H1 (cell line): ENCODE measurements around the gene CKAP4. TPM values are rescaled to one million over a fixed set of nuclear protein-coding genes. Genes with fewer than 3 reads are reported as not detected.

Experiments used
- CTCF ChIA-PET: fragments of 300-600 bp; sonication (Branson Sonifier 250); formaldehyde crosslinking; loops from one replicate; lab custom pipeline; 2021; ENCODE audit not compliant: partially characterized antibody; lab: Charles Lee
- POLR2A ChIA-PET: fragments of 300-600 bp; sonication (Branson Sonifier 250); formaldehyde crosslinking; loops from one replicate; lab custom pipeline; 2021; ENCODE audit warnings: inconsistent platforms; ENCODE audit not compliant: partially characterized antibody; lab: Charles Lee
- DNase-seq, 2 experiments: peaks; one replicate each; pipeline versions ENCODE4 v3.0.0 to v3.0.0-alpha.2; 2010 to 2022; ENCODE audit warnings: low spot score in 2 of 2, low read depth in 1 of 2, mixed read lengths in 1 of 2
- FAIRE-seq: peaks from 2 replicates; lab custom pipeline; 2011; peaks lifted over from hg19 to GRCh38; lab: Jason Lieb, UNC
- H2AFZ ChIP-seq: 2 replicates; pipeline ENCODE4 v1.8.1; 2012; ENCODE audit warnings: low read length, inconsistent platforms
- H2AK5ac ChIP-seq: 2 replicates; pipeline ENCODE4 v1.6.1; 2013; ENCODE audit warnings: low read depth, low read length
- H2BK120ac ChIP-seq: replicated peaks from 2 replicates; pipeline ENCODE3; 2013; ENCODE audit warnings: low read depth, low read length, inconsistent platforms
- H2BK12ac ChIP-seq: 2 replicates; pipeline ENCODE4 v1.6.1; 2013; ENCODE audit warnings: low read depth, low read length
- H2BK15ac ChIP-seq: 2 replicates; pipeline ENCODE4 v1.6.1; 2013; ENCODE audit warnings: low read length
- H2BK20ac ChIP-seq: 2 replicates; pipeline ENCODE4 v1.6.1; 2013; ENCODE audit warnings: low read length
- H2BK5ac ChIP-seq: 2 replicates; pipeline ENCODE4 v1.6.1; 2013; ENCODE audit warnings: low read depth, low read length
- H3K14ac ChIP-seq: 2 replicates; pipeline ENCODE4 v1.6.1; 2013; ENCODE audit warnings: inconsistent platforms; ENCODE audit not compliant: insufficient read length
- H3K18ac ChIP-seq: 2 replicates; pipeline ENCODE4 v1.6.1; 2013; ENCODE audit warnings: low read length; ENCODE audit errors: extremely low read depth
- H3K23ac ChIP-seq: 2 replicates; pipeline ENCODE4 v1.6.1; 2013; ENCODE audit warnings: inconsistent platforms; ENCODE audit not compliant: insufficient read length
- H3K23me2 ChIP-seq: 2 replicates; pipeline ENCODE4 v1.6.1; 2013; ENCODE audit warnings: low read depth, low read length
- H3K27ac ChIP-seq: 2 replicates; pipeline ENCODE4 v1.6.1; 2011; ENCODE audit warnings: low read depth, low read length, inconsistent platforms
- H3K27me3 ChIP-seq, 4 experiments: replicated peaks in 1 of 4; 1 replicate in 1 of 4; 2 replicates in 3 of 4; pipeline versions ENCODE4 v1.6.1 to v1.8.1; 2011 to 2013; ENCODE audit warnings: low read length in 3 of 4, mild to moderate bottlenecking in 3 of 4, inconsistent platforms in 2 of 4, mixed read lengths in 2 of 4, moderate library complexity in 1 of 4; ENCODE audit not compliant: control insufficient read depth in 3 of 4, insufficient read depth in 3 of 4; ENCODE audit errors: extremely low read depth in 1 of 4
- H3K36me3 ChIP-seq, 4 experiments: 2 replicates each; pipeline versions ENCODE4 v1.6.1 to v1.8.1; 2011 to 2013; ENCODE audit warnings: mild to moderate bottlenecking in 4 of 4, low read length in 3 of 4, moderate library complexity in 2 of 4, control low read depth in 1 of 4, inconsistent platforms in 1 of 4; ENCODE audit not compliant: insufficient read depth in 4 of 4, control insufficient read depth in 2 of 4
- H3K4ac ChIP-seq: replicated peaks from 2 replicates; pipeline ENCODE3; 2013; ENCODE audit warnings: low read length, low read depth, mixed read lengths, inconsistent platforms; ENCODE audit not compliant: insufficient read length
- H3K4me1 ChIP-seq, 4 experiments: replicated peaks in 1 of 4; 1 replicate in 1 of 4; 2 replicates in 3 of 4; pipeline versions ENCODE4 v1.6.1 to v1.8.1; 2011 to 2013; ENCODE audit warnings: low read length in 3 of 4, inconsistent platforms in 2 of 4, mixed read lengths in 1 of 4; ENCODE audit not compliant: insufficient read depth in 4 of 4, control insufficient read depth in 3 of 4
- H3K4me2 ChIP-seq, 2 experiments: 2 replicates each; pipeline versions ENCODE4 v1.6.1 to v1.8.1; 2011 to 2013; ENCODE audit warnings: low read depth in 2 of 2, low read length in 2 of 2, control low read depth in 1 of 2, inconsistent platforms in 1 of 2, mild to moderate bottlenecking in 1 of 2; ENCODE audit not compliant: insufficient read depth in 1 of 2
- H3K4me3 ChIP-seq, 4 experiments: fragments of 200-600, 300-600 bp in 1 of 4; sonication (generic), shearing (Covaris generic), sonication (Bioruptor Twin) in 1 of 4; 2 replicates each; pipeline versions ENCODE4 v1.5.1 to v1.8.1; 2011 to 2016; ENCODE audit warnings: low read length in 4 of 4, low read depth in 3 of 4, control low read depth in 2 of 4, inconsistent platforms in 2 of 4, mild to moderate bottlenecking in 2 of 4, mixed read lengths in 1 of 4, moderate library complexity in 1 of 4; ENCODE audit not compliant: insufficient read depth in 2 of 4; ENCODE audit errors: extremely low read depth in 1 of 4
- H3K56ac ChIP-seq: replicated peaks from 2 replicates; pipeline ENCODE3; 2013; ENCODE audit warnings: low read depth, mild to moderate bottlenecking, mixed read lengths, low read length, inconsistent platforms; ENCODE audit not compliant: insufficient read length
- H3K79me1 ChIP-seq: 2 replicates; pipeline ENCODE4 v1.6.1; 2013; ENCODE audit warnings: low read depth, low read length, control low read depth
- H3K79me2 ChIP-seq, 2 experiments: 2 replicates each; pipeline versions ENCODE4 v1.6.1 to v1.8.1; 2012 to 2013; ENCODE audit warnings: low read length in 2 of 2, mild to moderate bottlenecking in 2 of 2, inconsistent platforms in 1 of 2; ENCODE audit not compliant: insufficient read depth in 2 of 2, control insufficient read depth in 1 of 2
- H3K9ac ChIP-seq, 4 experiments: replicated peaks in 1 of 4; 1 replicate in 1 of 4; 2 replicates in 3 of 4; pipeline versions ENCODE4 v1.6.1 to v1.8.1; 2011 to 2013; ENCODE audit warnings: low read depth in 3 of 4, low read length in 3 of 4, control low read depth in 2 of 4, mild to moderate bottlenecking in 2 of 4, moderate library complexity in 2 of 4, inconsistent platforms in 1 of 4; ENCODE audit errors: extremely low read depth in 1 of 4
- H3K9me3 ChIP-seq, 2 experiments: 2 replicates each; pipeline versions ENCODE4 v1.6.1 to v1.8.1; 2012 to 2013; ENCODE audit warnings: mild to moderate bottlenecking in 2 of 2, moderate library complexity in 2 of 2, control low read depth in 1 of 2, inconsistent platforms in 1 of 2, low read depth in 1 of 2, low read length in 1 of 2, mixed read lengths in 1 of 2; ENCODE audit not compliant: insufficient read depth in 2 of 2
- H4K20me1 ChIP-seq, 2 experiments: replicated peaks in 1 of 2; 2 replicates each; pipeline versions ENCODE3 to v1.8.1; 2011 to 2013; ENCODE audit warnings: inconsistent platforms in 2 of 2, low read length in 2 of 2, mild to moderate bottlenecking in 1 of 2; ENCODE audit not compliant: insufficient read depth in 2 of 2, control insufficient read depth in 1 of 2
- H4K5ac ChIP-seq: 2 replicates; pipeline ENCODE4 v1.6.1; 2013; ENCODE audit warnings: low read length, low read depth, mixed read lengths, inconsistent platforms; ENCODE audit not compliant: insufficient read length
- H4K8ac ChIP-seq: 2 replicates; pipeline ENCODE4 v1.8.0; 2013; ENCODE audit warnings: mild to moderate bottlenecking, moderate library complexity, low read length, inconsistent platforms; ENCODE audit not compliant: insufficient read depth; ENCODE audit errors: extremely low read depth
- H4K91ac ChIP-seq: replicated peaks from 2 replicates; pipeline ENCODE3; 2013; ENCODE audit warnings: low read length, mixed read lengths, inconsistent platforms; ENCODE audit not compliant: insufficient read length
- ATF3 ChIP-seq: IDR thresholded peaks from 2 replicates; pipeline ENCODE4 v1.6.1; 2011; ENCODE audit warnings: low read depth, mild to moderate bottlenecking, low read length; ENCODE audit not compliant: insufficient read depth
- CREB1 ChIP-seq: IDR thresholded peaks from 2 replicates; pipeline ENCODE4 v1.6.1; 2012; ENCODE audit warnings: inconsistent platforms
- EP300 ChIP-seq, 2 experiments: IDR thresholded peaks; 1 replicate in 1 of 2; 2 replicates in 1 of 2; pipeline ENCODE4 v1.6.1; 2011 to 2012; ENCODE audit warnings: low read depth in 2 of 2, low read length in 2 of 2, mild to moderate bottlenecking in 2 of 2, borderline replicate concordance in 1 of 2, inconsistent platforms in 1 of 2, moderate library complexity in 1 of 2
- HDAC6 ChIP-seq: IDR thresholded peaks from one replicate; pipeline ENCODE4 v1.7.1; 2012; ENCODE audit warnings: low read depth, mild to moderate bottlenecking, inconsistent platforms, low read length, moderate library complexity
- NRF1 ChIP-seq: IDR thresholded peaks from 2 replicates; pipeline ENCODE4 v1.6.1; 2011; ENCODE audit warnings: mild to moderate bottlenecking, low read depth, low read length, improper control_type of control experiment
- POLR2AphosphoS5 ChIP-seq: IDR thresholded peaks from 2 replicates; pipeline ENCODE4 v1.6.1; 2011; ENCODE audit warnings: low read depth, low read length
- RAD21 ChIP-seq, 2 experiments: IDR thresholded peaks in 1 of 2; conservative IDR thresholded peaks in 1 of 2; 2 replicates each; pipeline ENCODE4 v1.6.1; 2011; ENCODE audit warnings: low read depth in 2 of 2, low read length in 2 of 2, improper control_type of control experiment in 1 of 2, inconsistent platforms in 1 of 2, mild to moderate bottlenecking in 1 of 2, moderate library complexity in 1 of 2
- TAF1 ChIP-seq: IDR thresholded peaks from 2 replicates; pipeline ENCODE4 v1.6.1; 2011; ENCODE audit warnings: mild to moderate bottlenecking, low read depth, low read length
- TAF7 ChIP-seq: optimal IDR thresholded peaks from 2 replicates; pipeline ENCODE3; 2011; ENCODE audit warnings: low read depth, mild to moderate bottlenecking, inconsistent platforms, low read length, moderate library complexity, borderline replicate concordance
- TCF12 ChIP-seq: IDR thresholded peaks from 2 replicates; pipeline ENCODE4 v1.6.1; 2011; ENCODE audit warnings: low read depth, mild to moderate bottlenecking, low read length
- TEAD4 ChIP-seq: IDR thresholded peaks from 2 replicates; pipeline ENCODE4 v1.6.1; 2012; ENCODE audit warnings: low read depth, low read length, inconsistent platforms, mixed read lengths
- ZNF274 ChIP-seq: IDR thresholded peaks from 2 replicates; pipeline ENCODE4 v1.7.0; 2012; ENCODE audit warnings: low read length, borderline replicate concordance; ENCODE audit errors: extremely low read depth
- WGBS, 2 experiments: shearing (Covaris generic) in 1 of 2; methylation state at CpG; one replicate each; pipeline versions ENCODE4 v1.1.6 to v1.1.7; 2013 to 2015; ENCODE audit warnings: low lambda C conversion rate in 2 of 2, mixed read lengths in 2 of 2, inconsistent platforms in 1 of 2, low coverage in 1 of 2, missing lambda C conversion rate in 1 of 2; ENCODE audit not compliant: insufficient replicate concordance in 2 of 2, insufficient coverage in 1 of 2, insufficient read length in 1 of 2; ENCODE audit errors: extremely low coverage in 1 of 2, missing lambda C conversion rate in 1 of 2; 5-methylcytosine and 5-hydroxymethylcytosine counted together
- polyA plus RNA-seq, 7 experiments: library from polyadenylated mRNA; depleted of rRNA in 3 of 7; stranded (reverse) in 5 of 7; unstranded in 2 of 7; fragments of >200 nt in 5 of 7; fragments of 200-250 nt in 2 of 7; gene quantifications; 1 replicate in 5 of 7; 2 replicates in 1 of 7; 4 replicates in 1 of 7; pipeline versions ENCODE4 v1.2.1 to v1.2.3, GENCODE V29; 2011 to 2013; ENCODE audit warnings: missing spikeins in 2 of 7, mixed read lengths in 2 of 7
- total RNA-seq: library from RNA; stranded (reverse); fragmentation: NEBNext Ultra II Directional; extraction: Animal tissue kit (Norgen Biotek cat#: 25700); gene quantifications from 2 replicates; pipeline ENCODE4 v1.2.1, GENCODE V29; 2021

CKAP4 gene
- total and polyA plus RNA-seq, 2 of the 8 experiments (the other 6 are each of a cell fraction or from before 2014, with no cell fraction given) = 35.8 to 80.7 TPM

- ChIA-PET POLR2A (interaction anchor here (1.6 to 2.4 kb wide), 2 partner anchors 37 to 57 kb away, joined by 4 to 5 read pairs; no protein-coding TSS in a partner anchor), CTCF (interaction anchor here (0.6 to 5.7 kb wide), 16 partner anchors 10 to 148 kb away, joined by 3 to 125 read pairs (median 4); no protein-coding TSS in a partner anchor)
- Histone ChIP-seq H4K8ac (no peak overlapping the region), H2BK15ac (no peak overlapping the region; the same call in 1 of the 2 replicates), H4K91ac (no peak overlapping the region), H2BK12ac (no peak overlapping the region), H3K4me3 (no peak overlapping the region), H3K56ac (no peak overlapping the region), H3K36me3 (no peaks in the 10 kb centered on the region), H3K18ac (no peak overlapping the region), H3K9ac (no peak overlapping the region), H3K27me3 (no peaks in the 10 kb centered on the region), H2BK20ac (no peak overlapping the region), H2AK5ac (no peak overlapping the region), H2BK5ac (no peak overlapping the region), H3K23ac (no peak overlapping the region), H2AFZ (no peak overlapping the region), H4K5ac (no peak overlapping the region), H3K79me1 (no peaks in the 10 kb centered on the region), H3K4me2 (no peak overlapping the region), H3K9me3 (no peaks in the 10 kb centered on the region), H3K27ac (no peak overlapping the region), H3K4me1 (no peaks in the 10 kb centered on the region), H3K79me2 (no peaks in the 10 kb centered on the region), H3K4ac (no peak overlapping the region), H2BK120ac (no peak overlapping the region), H4K20me1 (no peaks in the 10 kb centered on the region), H3K14ac (no peak overlapping the region), H3K23me2 (no peaks in the 10 kb centered on the region)
- FAIRE-seq = no peak
- WGBS, 2 experiments = 78% methylated on average over 10 of the region's 10 CpGs; no CpG with 5 or more reads in 1 of the 2 experiments
- DNase-seq = no peak
- TF ChIP-seq TAF7 (no peak), POLR2AphosphoS5 (no peak), EP300 (IDR thresholded peaks at IDR 0.05; ENCODE audit: borderline replicate concordance in 1 of 2, low read depth in 2 of 2, low read length in 2 of 2) (no peak), ZNF274 (no peak), TAF1 (no peak), TEAD4 (no peak), RAD21 (IDR thresholded peaks at IDR 0.05 in 1 of 2, conservative IDR thresholded peaks at IDR 0.05 in 1 of 2; ENCODE audit: low read depth in 2 of 2, low read length in 2 of 2) (no peak), TCF12 (no peak), NRF1 (no peak), CREB1 (no peak), HDAC6 (no peak), ATF3 (no peak)
Measured at GRCh38 chr12:106284358-106285105, 36.7 kb upstream of the CKAP4 start.
